Stimulated activated CD4-positive, alpha-beta T cell treated with anti-CD3 and anti-CD28 coated beads, TNF-alpha, amount 100 ng/mL, for 1 hour (primary cell): ENCODE results near the gene SRPRB.

Source experiments
- DNase-seq, 3 donors: peaks; one replicate each; pipeline ENCODE4 v3.0.0-alpha.2; 2020; ENCODE audit warnings: low read depth in 3 of 3, low spot score in 1 of 3

SRPRB gene

GRCh38 chr3:133840055-133840737 lies 34.6 kb downstream of the SRPRB start:
- DNase-seq = no peak

- no peak for DNase-seq
Measured at GRCh38 chr3:133840767-133841166, 35.2 kb downstream of the SRPRB start.

GRCh38 chr3:133841196-133841595 lies 35.6 kb downstream of the SRPRB start:
- DNase-seq = no peak

GRCh38 chr3:133842158-133842557 lies 36.5 kb downstream of the SRPRB start:
- no peak for DNase-seq

- DNase-seq = no peak
Measured at GRCh38 chr3:133843634-133844033, 38.0 kb downstream of the SRPRB start.

- no peak for DNase-seq
Measured at GRCh38 chr3:133845127-133845526, 39.5 kb downstream of the SRPRB start.

GRCh38 chr3:133849346-133849745 lies 43.7 kb downstream of the SRPRB start:
- no peak for DNase-seq

- DNase-seq = no peak
Measured at GRCh38 chr3:133850034-133850433, 44.4 kb downstream of the SRPRB start.

- no peak for DNase-seq
Measured at GRCh38 chr3:133851266-133851906, 45.8 kb downstream of the SRPRB start.

GRCh38 chr3:133851931-133852330 lies 46.3 kb downstream of the SRPRB start:
- DNase-seq = no peak

- DNase-seq = no peak
Measured at GRCh38 chr3:133853063-133853924, 47.7 kb downstream of the SRPRB start.

GRCh38 chr3:133853925-133854227 lies 48.3 kb downstream of the SRPRB start:
- DNase-seq = no peak

- DNase-seq = no peak
Measured at GRCh38 chr3:133854264-133855001, 48.8 kb downstream of the SRPRB start.

GRCh38 chr3:133855002-133855370 lies 49.4 kb downstream of the SRPRB start:
- DNase-seq = no peak

GRCh38 chr3:133855772-133856171 lies 50.2 kb downstream of the SRPRB start:
- no peak for DNase-seq

GRCh38 chr3:133856316-133856715 lies 50.7 kb downstream of the SRPRB start:
- no peak for DNase-seq

- DNase-seq = no peak
Measured at GRCh38 chr3:133857767-133858166, 52.2 kb downstream of the SRPRB start.

GRCh38 chr3:133859381-133860234 lies 54.0 kb downstream of the SRPRB start:
- DNase-seq = no peak

GRCh38 chr3:133860519-133860918 lies 54.9 kb downstream of the SRPRB start:
- DNase-seq = no peak

GRCh38 chr3:133862161-133862560 lies 56.5 kb downstream of the SRPRB start:
- no peak for DNase-seq

- DNase-seq = no peak
Measured at GRCh38 chr3:133863911-133864310, 58.3 kb downstream of the SRPRB start.
